Measurements from ENCODE around the gene LIF.

LIF gene

GRCh38 chr22:30223303-30223702 is 23.3 kb downstream of the LIF start:
- H3K4me1 ChIP-seq (ENCODE audit: control insufficient read depth, insufficient read depth, low read length) = peaks cover 5% of the 10 kb centered on the region; the same call in 1 of the 2 replicates
- no peak for TF ChIP-seq ZSCAN4 (tag by site-specific recombination; IDR thresholded peaks at IDR 0.05)
- no peak for TF ChIP-seq ZNF692 (tag by site-specific recombination; IDR thresholded peaks at IDR 0.05)
- TF ChIP-seq ZNF626 (tag by site-specific recombination; IDR thresholded peaks at IDR 0.05) = no peak
- TF ChIP-seq ZBTB10 (tag by site-specific recombination; IDR thresholded peaks at IDR 0.05) = no peak
- TF ChIP-seq RBAK (tag by site-specific recombination; IDR thresholded peaks at IDR 0.05) = no peak
- TF ChIP-seq ZNF121 (tag by site-specific recombination; IDR thresholded peaks at IDR 0.05) = no peak
- TF ChIP-seq SETDB1 (IDR thresholded peaks at IDR 0.05; ENCODE audit: insufficient read length, low read length) = no peak
- TF ChIP-seq ZNF561 (tag by site-specific recombination; IDR thresholded peaks at IDR 0.05; ENCODE audit: borderline replicate concordance) = no peak
- TF ChIP-seq ZNF146 (tag by site-specific recombination; IDR thresholded peaks at IDR 0.05) = no peak
- TF ChIP-seq ELK4 (IDR thresholded peaks at IDR 0.05; ENCODE audit: borderline replicate concordance, low read depth, low read length) = no peak
- no peak for TF ChIP-seq ZNF660 (tag by site-specific recombination; IDR thresholded peaks at IDR 0.05)
- TF ChIP-seq ZNF274 (IDR thresholded peaks at IDR 0.05; ENCODE audit: low read length) = no peak
- no peak for TF ChIP-seq ZNF274 (tag by site-specific recombination; IDR thresholded peaks at IDR 0.05; ENCODE audit: borderline replicate concordance)
- TF ChIP-seq GLI4 (tag by site-specific recombination; IDR thresholded peaks at IDR 0.05) = no peak
- no peak for TF ChIP-seq ZBTB44 (tag by site-specific recombination; IDR thresholded peaks at IDR 0.05)
- H3K36me3 ChIP-seq (ENCODE audit: control insufficient read depth in 2 of 2, insufficient read depth in 1 of 2, low read length in 2 of 2) = no peaks in the 10 kb centered on the region
- ChIA-PET CTCF (interaction anchor here (0.5 to 2.7 kb wide), 4 partner anchors 8 to 37 kb away, joined by 3 to 9 read pairs (median 4); no protein-coding TSS in a partner anchor), POLR2A (no interaction called here)
- no peak overlapping the region for H3K27ac ChIP-seq (ENCODE audit: extremely low read depth, low read depth, low read length)
- H3K4me3 ChIP-seq (ENCODE audit: low read depth, low read length) = no peak overlapping the region
- H3K9me3 ChIP-seq (ENCODE audit: control insufficient read depth, insufficient read depth, low read depth, low read length) = no peaks in the 10 kb centered on the region

- Histone ChIP-seq H3K27ac (ENCODE audit: extremely low read depth, low read depth, low read length) (no peak overlapping the region), H3K36me3 (ENCODE audit: control insufficient read depth in 2 of 2, insufficient read depth in 1 of 2, low read length in 2 of 2) (no peaks in the 10 kb centered on the region), H3K4me3 (ENCODE audit: low read depth, low read length) (no peak overlapping the region), H3K9me3 (ENCODE audit: control insufficient read depth, insufficient read depth, low read depth, low read length) (no peaks in the 10 kb centered on the region), H3K4me1 (ENCODE audit: control insufficient read depth, insufficient read depth, low read length) (peaks cover 5% of the 10 kb centered on the region; the same call in 1 of the 2 replicates)
- ChIA-PET POLR2A (no interaction called here), CTCF (no interaction called here)
- TF ChIP-seq PRDM2 (tag by site-specific recombination; IDR thresholded peaks at IDR 0.05; ENCODE audit: borderline replicate concordance) (no peak), ZNF580 (tag by site-specific recombination; IDR thresholded peaks at IDR 0.05) (peak; percentile 74; the same call in 1 of the 2 replicates)
Observed at GRCh38 chr22:30222321-30222720, 24.2 kb downstream of the LIF start.

All from HEK293 (cell line).